HUES64 (cell line): Measurements from ENCODE around the gene AGAP1.

Source experiments
- H3K27ac ChIP-seq: 2 replicates; pipeline ENCODE4 v1.7.0; 2013; ENCODE audit warnings: low read depth, low read length, inconsistent platforms
- H3K27me3 ChIP-seq: 2 replicates; pipeline ENCODE4 v1.6.1; 2013; ENCODE audit warnings: mild to moderate bottlenecking, low read length; ENCODE audit not compliant: insufficient read depth
- H3K36me3 ChIP-seq: 2 replicates; pipeline ENCODE4 v1.6.1; 2013; ENCODE audit warnings: mild to moderate bottlenecking, low read length; ENCODE audit not compliant: insufficient read depth
- H3K4me1 ChIP-seq: 2 replicates; pipeline ENCODE4 v1.6.1; 2013; ENCODE audit warnings: mild to moderate bottlenecking, low read length, moderate library complexity; ENCODE audit not compliant: insufficient read depth
- H3K4me3 ChIP-seq: 2 replicates; pipeline ENCODE4 v1.5.1; 2013; ENCODE audit warnings: mild to moderate bottlenecking, low read length, moderate library complexity
- H3K9ac ChIP-seq: 2 replicates; pipeline ENCODE4 v1.6.1; 2013; ENCODE audit warnings: mild to moderate bottlenecking, low read depth, low read length
- H3K9me3 ChIP-seq: 2 replicates; pipeline ENCODE4 v1.6.1; 2013; ENCODE audit warnings: low read depth, low read length; ENCODE audit not compliant: insufficient read depth
- WGBS: fragments of 150-250, 120-280 bp; methylation state at CpG from one replicate; pipeline ENCODE4 v1.1.7; 2013; ENCODE audit warnings: missing lambda C conversion rate; 5-methylcytosine and 5-hydroxymethylcytosine counted together

AGAP1 gene

DNA sequence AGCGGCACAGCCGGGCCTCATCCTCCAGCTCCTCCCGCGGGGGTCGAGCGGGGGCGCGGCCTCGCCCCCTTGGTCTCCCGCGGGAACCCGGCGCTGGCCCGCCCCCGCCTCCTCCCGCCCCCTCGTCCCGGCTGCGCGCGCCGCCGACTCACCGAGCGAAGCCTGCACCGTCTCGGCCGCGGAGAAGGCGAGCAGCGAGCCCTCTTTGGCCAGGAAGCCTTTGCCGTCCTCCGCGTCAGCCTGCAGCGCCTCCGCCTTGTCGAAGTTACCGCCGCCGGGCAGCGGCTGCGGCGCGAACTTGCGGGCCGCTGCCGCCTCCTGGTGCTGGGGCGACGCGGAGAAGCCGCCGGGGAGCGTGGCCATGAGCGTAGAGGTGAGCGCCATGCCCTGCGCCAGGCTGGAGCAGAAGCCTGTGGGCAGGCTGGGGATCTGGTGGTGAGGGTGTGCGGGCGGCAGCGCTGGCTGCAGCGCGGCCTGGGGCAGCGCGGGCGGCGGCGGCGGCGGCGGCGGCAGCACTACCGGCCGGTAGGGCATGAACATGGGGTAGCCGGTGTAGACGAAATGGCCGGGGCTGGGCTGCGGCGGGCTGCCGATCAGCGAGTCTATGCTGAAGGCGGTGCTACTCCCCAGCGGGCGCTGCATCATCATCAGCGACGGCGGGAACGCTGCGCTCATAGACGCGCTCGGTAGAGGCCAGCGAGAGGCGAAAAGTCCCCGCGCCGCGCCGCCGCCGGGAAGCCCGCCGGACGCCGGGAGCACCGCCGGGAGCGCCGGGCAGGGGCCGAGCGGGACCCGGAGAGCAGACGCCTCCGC, 673.7 kb downstream of the AGAP1 start:
- Histone ChIP-seq H3K9me3 (no peaks in the 10 kb centered on the region), H3K4me3 (peak overlapping the region; percentile 62), H3K9ac (peak overlapping the region; percentile 64), H3K4me1 (peaks cover 43% of the 10 kb centered on the region), H3K27ac (no peak overlapping the region; the same call in 1 of the 2 replicates), H3K27me3 (peaks cover 100% of the 10 kb centered on the region), H3K36me3 (peaks cover 11% of the 10 kb centered on the region; the same call in 1 of the 2 replicates)
- under 1% methylated on average over 112 of the region's 112 CpGs for WGBS

DNA sequence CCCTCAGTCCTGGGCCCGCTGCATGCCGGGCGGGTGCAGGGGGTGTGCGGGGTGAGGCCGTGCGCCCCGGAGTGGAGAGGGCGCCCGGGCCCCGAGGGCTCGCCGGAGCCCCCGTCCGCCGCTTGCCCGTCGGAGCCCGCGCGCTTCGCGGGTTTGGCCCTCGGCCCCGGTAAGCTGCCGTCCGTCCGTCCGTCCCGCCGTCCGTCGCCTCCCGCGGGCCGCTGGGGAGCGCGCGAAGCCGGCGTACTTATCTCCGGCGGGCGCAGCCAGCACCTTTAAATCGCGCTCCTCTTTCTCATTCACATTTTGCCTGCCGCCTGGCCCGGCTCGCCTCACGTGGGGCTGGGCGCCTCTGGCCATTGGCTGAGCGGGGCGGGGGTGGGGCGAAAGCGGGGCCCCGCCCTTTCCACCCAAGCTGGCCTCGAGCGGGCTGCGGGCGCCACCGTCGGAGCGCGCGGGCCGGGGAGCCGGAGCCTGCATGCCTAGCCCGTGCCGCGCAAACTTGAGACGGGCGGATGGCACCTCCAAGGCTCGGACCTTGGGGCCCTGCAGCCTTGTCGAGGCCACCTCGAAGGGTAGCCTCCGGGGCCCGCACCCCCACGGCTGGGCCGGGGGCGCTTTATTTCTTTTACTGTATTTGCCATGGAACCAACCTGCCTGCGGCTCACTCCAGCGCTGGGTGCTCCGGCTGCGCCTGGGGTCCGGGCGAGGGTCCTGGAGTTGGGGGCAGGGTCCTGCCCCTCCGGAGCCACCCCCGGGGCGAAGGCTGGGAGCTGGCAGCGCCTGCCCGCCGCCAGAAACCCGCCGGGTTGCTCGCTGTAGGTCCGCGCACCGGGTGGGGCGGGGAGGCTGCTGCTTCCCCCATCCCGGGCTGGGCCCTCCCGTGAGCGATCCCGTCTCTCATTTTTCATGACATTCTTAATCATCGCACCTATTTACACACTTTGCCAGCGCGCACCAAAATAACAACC, 674.6 kb downstream of the AGAP1 start, which contains the start of gene GBX2:
TSS of gene GBX2 (minus strand) at position 277 of the 971 bp plus-strand sequence. CDS start 415 bp downstream, outside the sequence.
- peaks cover 100% of the 10 kb centered on the region for H3K27me3 ChIP-seq

DNA sequence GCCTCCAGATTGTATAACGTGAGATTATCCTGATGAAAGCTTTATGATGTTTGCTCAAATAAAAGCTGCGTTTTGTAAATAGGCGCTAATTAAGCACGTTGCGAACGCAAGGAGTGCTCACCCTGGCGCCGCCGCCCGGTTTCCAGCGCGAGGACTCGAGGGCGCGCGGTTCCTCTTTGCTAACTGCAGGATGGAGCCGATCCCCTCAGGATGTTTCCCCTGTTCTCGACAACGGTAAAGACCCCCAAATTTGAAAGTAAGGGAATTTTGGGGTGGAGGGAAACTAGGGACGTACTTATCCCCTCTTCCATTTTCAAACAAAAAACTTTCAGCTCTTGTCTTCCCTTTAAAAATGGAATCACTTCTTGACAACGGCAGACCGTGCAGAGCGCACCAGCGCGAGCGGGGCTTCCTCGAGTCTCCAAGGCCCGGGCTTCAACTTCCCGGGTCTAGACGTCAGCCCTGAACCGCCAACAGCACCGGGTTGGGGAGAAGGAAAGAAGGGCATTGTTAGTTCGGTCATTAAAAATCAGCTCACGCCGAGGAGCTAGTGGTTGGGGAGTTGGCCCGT, 675.4 kb downstream of the AGAP1 start:
- 1% methylated on average over 34 of the region's 36 CpGs for WGBS
- H3K4me3 ChIP-seq = peak overlapping the region; percentile 62
- H3K27me3 ChIP-seq = peaks cover 100% of the 10 kb centered on the region
- no peak overlapping the region for H3K9ac ChIP-seq
- no peak overlapping the region for H3K27ac ChIP-seq
- H3K36me3 ChIP-seq = peaks cover 11% of the 10 kb centered on the region; the same call in 1 of the 2 replicates
- H3K9me3 ChIP-seq = no peaks in the 10 kb centered on the region
- peaks cover 46% of the 10 kb centered on the region for H3K4me1 ChIP-seq

More for the DNA sequence above, 674.6 kb downstream of the AGAP1 start, which contains the start of gene GBX2:
- H3K27ac ChIP-seq = peak within 1 kb of the TSS; percentile 23; the same call in 1 of the 2 replicates
- H3K9ac ChIP-seq = peak within 1 kb of the TSS; percentile 64
- under 1% methylated on average over 102 of the region's 105 CpGs for whole genome bisulfite sequencing
- H3K36me3 ChIP-seq = peaks cover 11% of the 10 kb centered on the region; the same call in 1 of the 2 replicates
- H3K9me3 ChIP-seq = no peaks in the 10 kb centered on the region
- peaks cover 38% of the 10 kb centered on the region for H3K4me1 ChIP-seq
- peak within 1 kb of the TSS; percentile 62 for H3K4me3 ChIP-seq

DNA sequence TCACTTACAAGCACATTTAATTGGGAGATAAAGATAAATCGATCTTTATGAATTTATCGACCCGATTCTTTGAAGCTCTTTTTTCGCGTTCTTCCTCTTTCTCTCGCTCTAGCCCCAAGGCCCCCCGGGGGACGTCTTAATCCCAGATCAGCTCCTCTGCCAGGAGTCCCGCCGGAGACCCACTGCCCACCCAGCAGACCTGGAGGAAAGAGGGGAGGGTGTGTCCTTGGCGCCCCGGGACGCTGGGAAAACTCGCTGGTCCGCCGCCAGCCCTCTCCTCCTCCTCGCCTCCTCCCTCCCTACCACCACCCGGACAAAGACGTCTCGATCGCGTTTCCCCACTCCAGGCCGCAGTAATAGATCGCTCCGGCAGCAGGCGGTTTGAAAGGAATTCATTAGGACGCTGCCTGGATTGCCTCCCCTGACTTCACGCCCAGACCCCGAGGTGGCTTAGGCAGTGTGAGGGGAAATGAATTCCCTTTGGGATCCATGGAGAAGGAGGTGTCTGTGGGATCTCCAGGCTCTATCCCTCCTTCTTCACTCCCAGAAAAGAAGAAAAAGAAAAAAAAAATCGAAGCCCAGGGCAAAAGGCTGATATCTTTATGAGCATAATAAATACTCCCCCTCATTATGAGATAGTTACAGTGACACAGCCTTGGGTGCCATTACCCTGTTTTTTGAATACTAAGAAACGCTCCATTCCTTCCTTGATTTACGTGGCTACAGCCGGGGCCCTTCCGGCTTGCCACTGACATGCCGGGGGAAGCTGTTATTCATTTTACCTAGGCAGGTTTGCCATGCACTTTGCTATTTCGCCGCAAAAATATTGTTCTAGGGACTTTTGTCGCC, 676.1 kb downstream of the AGAP1 start:
- Histone ChIP-seq H3K4me1 (peaks cover 50% of the 10 kb centered on the region), H3K9me3 (no peaks in the 10 kb centered on the region), H3K9ac (no peak overlapping the region), H3K27me3 (peaks cover 100% of the 10 kb centered on the region), H3K36me3 (peaks cover 10% of the 10 kb centered on the region; the same call in 1 of the 2 replicates), H3K27ac (no peak overlapping the region), H3K4me3 (peak overlapping the region; percentile 62)
- 4% methylated on average over 37 of the region's 38 CpGs for WGBS

DNA sequence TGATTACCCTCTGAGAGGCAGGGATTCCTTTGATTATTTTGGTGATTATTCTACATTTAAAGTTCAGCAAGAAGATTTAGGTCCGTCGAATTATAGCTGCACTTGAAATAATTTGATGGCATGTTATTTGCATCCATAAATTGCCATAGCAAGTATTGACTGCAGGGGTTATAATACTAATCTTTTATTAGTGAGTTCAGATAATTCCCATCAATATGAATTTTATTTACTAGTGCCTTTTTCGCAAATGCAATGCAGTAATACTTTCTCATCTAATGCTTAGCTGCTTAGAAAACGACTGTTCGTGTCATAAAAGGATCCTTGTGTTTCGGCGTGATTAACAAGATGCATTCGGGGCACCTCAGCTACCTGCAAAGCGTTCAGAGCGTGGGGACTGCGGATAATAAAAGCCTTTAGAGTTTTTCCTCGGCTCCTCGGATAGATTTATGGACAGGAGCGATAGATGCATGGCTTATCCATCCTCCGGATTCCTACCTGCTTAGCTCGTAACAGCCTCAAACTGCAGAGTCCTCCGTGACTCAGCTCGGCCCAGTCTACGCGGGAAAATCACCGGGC, 676.8 kb downstream of the AGAP1 start:
- Histone ChIP-seq H3K36me3 (peaks cover 3% of the 10 kb centered on the region; the same call in 1 of the 2 replicates), H3K9ac (no peak overlapping the region), H3K4me3 (peak overlapping the region; percentile 62; the same call in 1 of the 2 replicates), H3K4me1 (peaks cover 55% of the 10 kb centered on the region), H3K27me3 (peaks cover 100% of the 10 kb centered on the region), H3K27ac (no peak overlapping the region), H3K9me3 (no peaks in the 10 kb centered on the region)
- 9% methylated on average over 21 of the region's 21 CpGs for WGBS

DNA sequence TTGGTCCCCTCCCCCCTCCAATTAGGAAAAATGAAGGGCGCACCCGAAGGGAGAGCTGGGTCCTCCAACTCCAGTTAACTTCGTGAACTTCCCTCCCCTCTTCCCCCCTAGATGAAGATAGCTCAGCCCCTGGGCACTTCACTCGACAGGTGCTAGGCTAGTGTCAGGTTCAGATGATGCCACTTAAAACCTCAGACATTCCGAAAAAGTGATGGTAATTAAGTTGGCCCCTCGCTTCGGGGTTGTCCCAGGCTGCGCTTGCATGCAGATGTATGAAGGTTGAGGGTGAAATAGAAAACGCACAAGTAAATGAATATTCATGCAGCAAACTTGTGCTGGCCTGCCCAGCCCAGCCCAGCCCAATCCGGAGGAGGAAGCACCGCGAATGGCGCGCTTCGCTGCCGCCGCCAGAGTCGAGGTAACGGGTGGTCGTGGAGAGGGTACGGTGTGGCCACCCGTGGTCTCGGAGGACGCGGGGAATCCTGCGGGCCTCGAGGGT, 677.4 kb downstream of the AGAP1 start:
- Histone ChIP-seq H3K27me3 (peaks cover 100% of the 10 kb centered on the region), H3K27ac (peak overlapping the region; percentile 43; the same call in 1 of the 2 replicates), H3K9ac (no peak overlapping the region), H3K36me3 (no peaks in the 10 kb centered on the region), H3K4me3 (peak overlapping the region; percentile 62), H3K4me1 (peaks cover 60% of the 10 kb centered on the region), H3K9me3 (no peaks in the 10 kb centered on the region)
- WGBS = 1% methylated on average over 27 of the region's 27 CpGs

DNA sequence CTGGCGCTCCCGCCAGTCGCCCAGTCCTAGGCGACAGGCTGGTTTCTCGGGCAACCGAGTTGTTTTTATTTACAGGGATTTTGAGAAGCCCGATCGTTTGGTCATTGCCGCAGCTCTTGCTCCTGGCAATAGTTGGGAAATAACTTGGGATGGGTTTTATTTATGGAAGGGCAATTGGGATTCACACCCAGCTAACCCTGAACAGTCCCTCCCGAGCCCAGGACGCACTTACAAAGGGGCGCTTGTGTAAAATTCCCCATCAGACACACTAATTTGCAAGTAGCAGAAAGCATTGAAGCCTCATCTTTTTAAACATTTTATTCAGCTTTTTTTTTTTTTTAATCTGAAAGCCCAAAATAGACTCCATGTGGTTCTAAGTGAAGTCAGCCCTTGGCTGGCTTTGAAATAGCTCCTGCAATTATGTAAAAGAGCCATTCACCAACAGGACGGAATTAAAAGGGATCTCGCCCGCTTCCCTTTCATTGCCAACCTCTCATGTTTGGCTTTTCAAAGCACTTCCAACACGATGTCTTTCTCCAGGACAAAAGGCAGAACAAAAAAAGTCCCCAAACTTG, 677.9 kb downstream of the AGAP1 start:
- peaks cover 100% of the 10 kb centered on the region for H3K27me3 ChIP-seq
- peak overlapping the region; percentile 62 for H3K4me3 ChIP-seq
- WGBS = under 1% methylated on average over 16 of the region's 16 CpGs
- H3K4me1 ChIP-seq = peaks cover 56% of the 10 kb centered on the region
- H3K36me3 ChIP-seq = no peaks in the 10 kb centered on the region
- H3K9ac ChIP-seq = no peak overlapping the region
- peak overlapping the region; percentile 43; the same call in 1 of the 2 replicates for H3K27ac ChIP-seq
- H3K9me3 ChIP-seq = no peaks in the 10 kb centered on the region

DNA sequence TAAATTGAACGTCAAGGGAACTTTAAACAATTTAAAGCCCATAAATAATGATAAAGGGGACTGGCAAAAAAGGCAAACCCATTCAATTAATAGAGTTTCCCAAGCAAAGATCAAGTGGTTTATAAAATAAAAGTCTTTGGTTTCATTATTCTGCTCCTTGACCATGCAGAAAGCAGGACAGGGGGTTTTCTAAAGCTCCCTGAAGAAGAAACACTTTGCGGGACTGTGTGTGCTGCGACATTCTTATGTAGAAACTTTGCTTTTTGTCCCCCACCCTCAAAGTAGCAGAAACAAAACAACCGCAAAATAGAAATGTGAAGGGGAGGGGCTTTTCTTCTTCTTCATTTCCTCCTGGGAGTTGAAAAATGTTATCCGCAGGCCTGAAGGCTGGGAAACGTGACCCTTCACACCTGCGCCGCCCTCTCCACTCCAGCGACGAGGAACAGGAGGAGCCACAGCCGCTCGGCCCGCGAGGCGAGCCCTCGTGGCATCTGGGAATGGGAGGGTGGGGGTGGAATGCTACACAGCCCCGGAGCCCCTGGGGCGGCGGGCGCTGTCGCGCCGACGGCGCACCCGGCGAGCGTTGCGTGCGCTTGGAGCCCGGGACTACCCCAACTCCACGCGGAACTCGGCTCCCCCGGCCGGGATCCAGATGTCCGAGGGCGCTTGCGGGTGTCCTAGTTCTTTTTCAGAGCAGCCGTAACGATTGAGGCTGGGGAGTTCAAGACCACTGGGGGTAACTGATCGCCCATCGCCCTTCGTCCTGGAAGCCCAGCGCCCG, 678.6 kb downstream of the AGAP1 start:
- WGBS = under 1% methylated on average over 46 of the region's 46 CpGs
- Histone ChIP-seq H3K27ac (peak overlapping the region; percentile 34; the same call in 1 of the 2 replicates), H3K36me3 (no peaks in the 10 kb centered on the region), H3K4me3 (peak overlapping the region; percentile 22), H3K9ac (no peak overlapping the region), H3K4me1 (peaks cover 54% of the 10 kb centered on the region), H3K9me3 (no peaks in the 10 kb centered on the region), H3K27me3 (peaks cover 100% of the 10 kb centered on the region)
